IMR-90 (cell line): ENCODE data around the gene GP9. TPM values are rescaled to one million over a fixed set of nuclear protein-coding genes. Genes with fewer than 3 reads are reported as not detected.

Experiments
- ATAC-seq: fragments of 200-7000 bp; cut with Tn5 transposase; 2 replicates; pipeline ENCODE4 v1.9.1; 2020; ENCODE audit warnings: low read depth, mild to moderate bottlenecking, moderate library complexity
- BruUV-seq: library from RNA; stranded (reverse); fragments of 400-500 nt; replicated peaks from 2 replicates; lab custom pipeline; 2021; lab: Mats Ljungman, UMichigan
- CTCF ChIA-PET: fragments of 300-600 bp; formaldehyde crosslinking; extraction: SDS; loops from one replicate; lab custom pipeline; 2021; ENCODE audit warnings: antibody characterized with exemption; lab: Yijun Ruan, JAX
- POLR2A ChIA-PET: fragments of 300-600 bp; sonication (Branson Sonifier 250); formaldehyde crosslinking; loops from one replicate; lab custom pipeline; 2022; ENCODE audit warnings: antibody characterized with exemption; ENCODE audit not compliant: unreplicated experiment; lab: Charles Lee
- DNase-seq: peaks from one replicate; pipeline ENCODE4 v3.0.0; 2013
- H2AFZ ChIP-seq: replicated peaks from 2 replicates; pipeline ENCODE3; 2013; ENCODE audit warnings: low read length, mild to moderate bottlenecking; ENCODE audit not compliant: poor library complexity
- H2AK5ac ChIP-seq: 2 replicates; pipeline ENCODE4 v1.6.1; 2013; ENCODE audit warnings: low read depth, low read length, inconsistent platforms
- H2AK9ac ChIP-seq: replicated peaks from 2 replicates; pipeline ENCODE3; 2013; ENCODE audit warnings: mild to moderate bottlenecking, low read depth, low read length, moderate library complexity; ENCODE audit not compliant: poor library complexity
- H2BK120ac ChIP-seq: 2 replicates; pipeline ENCODE4 v1.6.1; 2013; ENCODE audit warnings: low read depth, low read length, inconsistent platforms
- H2BK15ac ChIP-seq: 3 replicates; pipeline ENCODE4 v1.6.1; 2013; ENCODE audit warnings: low read depth, low read length, inconsistent platforms
- H2BK20ac ChIP-seq: 2 replicates; pipeline ENCODE4 v1.6.1; 2013; ENCODE audit warnings: low read depth, mild to moderate bottlenecking, inconsistent platforms, low read length, moderate library complexity
- H2BK5ac ChIP-seq: 2 replicates; pipeline ENCODE4 v1.6.1; 2013; ENCODE audit warnings: mild to moderate bottlenecking, low read depth, low read length, inconsistent platforms; ENCODE audit not compliant: poor library complexity, severe bottlenecking
- H3K14ac ChIP-seq: replicated peaks from 2 replicates; pipeline ENCODE4 v1.6.1; 2013; ENCODE audit warnings: low read depth, low read length, inconsistent platforms
- H3K18ac ChIP-seq: 2 replicates; pipeline ENCODE4 v1.6.1; 2013; ENCODE audit warnings: low read depth, low read length, control low read depth
- H3K23ac ChIP-seq: 2 replicates; pipeline ENCODE4 v1.6.1; 2013; ENCODE audit warnings: low read depth, low read length, inconsistent platforms
- H3K27ac ChIP-seq: 2 replicates; pipeline ENCODE4 v1.5.1; 2013; ENCODE audit warnings: mild to moderate bottlenecking, control low read depth, low read length; ENCODE audit not compliant: insufficient read depth
- H3K27me3 ChIP-seq: 2 replicates; pipeline ENCODE4 v1.6.1; 2013; ENCODE audit warnings: low read length; ENCODE audit not compliant: control insufficient read depth, insufficient read depth
- H3K36me3 ChIP-seq: 2 replicates; pipeline ENCODE4 v1.6.1; 2013; ENCODE audit warnings: low read length, mixed read lengths; ENCODE audit not compliant: control insufficient read depth, insufficient read depth
- H3K4ac ChIP-seq: 2 replicates; pipeline ENCODE4 v1.6.1; 2013; ENCODE audit warnings: low read depth, low read length, inconsistent platforms
- H3K4me1 ChIP-seq: 2 replicates; pipeline ENCODE4 v1.6.1; 2013; ENCODE audit warnings: low read length, mixed read lengths; ENCODE audit not compliant: control insufficient read depth, insufficient read depth
- H3K4me2 ChIP-seq: 2 replicates; pipeline ENCODE4 v1.6.1; 2013; ENCODE audit warnings: low read depth, mild to moderate bottlenecking, control low read depth, low read length, moderate library complexity
- H3K4me3 ChIP-seq: 2 replicates; pipeline ENCODE4 v1.5.1; 2013; ENCODE audit warnings: low read depth, mild to moderate bottlenecking, control low read depth, low read length, moderate library complexity; ENCODE audit not compliant: insufficient read depth
- H3K56ac ChIP-seq: 2 replicates; pipeline ENCODE4 v1.6.1; 2013; ENCODE audit warnings: low read length, inconsistent platforms; ENCODE audit not compliant: insufficient read depth; ENCODE audit errors: extremely low read depth
- H3K79me1 ChIP-seq, 2 experiments: 2 replicates each; pipeline ENCODE4 v1.6.1; 2013; ENCODE audit warnings: low read length in 2 of 2, inconsistent platforms in 1 of 2, low read depth in 1 of 2
- H3K9ac ChIP-seq: 2 replicates; pipeline ENCODE4 v1.6.1; 2013; ENCODE audit warnings: low read depth, low read length, control low read depth
- H3K9me1 ChIP-seq: 2 replicates; pipeline ENCODE4 v1.6.1; 2013; ENCODE audit warnings: low read length, inconsistent platforms; ENCODE audit not compliant: insufficient read depth
- H3K9me3 ChIP-seq: 2 replicates; pipeline ENCODE4 v1.6.1; 2013; ENCODE audit warnings: low read length; ENCODE audit not compliant: control insufficient read depth, insufficient read depth
- H4K20me1 ChIP-seq: 2 replicates; pipeline ENCODE4 v1.6.1; 2013; ENCODE audit warnings: low read length, inconsistent platforms; ENCODE audit not compliant: insufficient read depth
- H4K5ac ChIP-seq: 2 replicates; pipeline ENCODE4 v1.6.1; 2013; ENCODE audit warnings: mild to moderate bottlenecking, low read depth, low read length, control low read depth
- H4K8ac ChIP-seq, 2 experiments: 2 replicates each; pipeline ENCODE4 v1.6.1; 2013; ENCODE audit warnings: low read depth in 2 of 2, low read length in 2 of 2, control low read depth in 1 of 2, inconsistent platforms in 1 of 2
- H4K91ac ChIP-seq: 2 replicates; pipeline ENCODE4 v1.6.1; 2013; ENCODE audit warnings: low read depth, low read length, inconsistent platforms; ENCODE audit not compliant: insufficient read depth
- BHLHE40 ChIP-seq: fragments of 150-350 bp; IDR thresholded peaks from 2 replicates; pipeline ENCODE4 v1.6.1; 2016; ENCODE audit warnings: mild to moderate bottlenecking, low read depth, low read length
- CEBPB ChIP-seq: IDR thresholded peaks from 2 replicates; pipeline ENCODE4 v1.6.1; 2012; ENCODE audit warnings: low read depth, low read length, improper control_type of control experiment
- NFE2L2 ChIP-seq: fragments of 150-350 bp; IDR thresholded peaks from 2 replicates; pipeline ENCODE4 v1.6.1; 2016; ENCODE audit warnings: low read depth, mild to moderate bottlenecking, low read length
- RCOR1 ChIP-seq: IDR thresholded peaks from 2 replicates; pipeline ENCODE4 v1.6.1; 2012; ENCODE audit warnings: mild to moderate bottlenecking, low read length, improper control_type of control experiment; ENCODE audit not compliant: insufficient replicate concordance
- SMC3 ChIP-seq: fragments of 150-350 bp; IDR thresholded peaks from 2 replicates; pipeline ENCODE4 v1.6.1; 2016; ENCODE audit warnings: low read depth, mild to moderate bottlenecking, antibody characterized with exemption, low read length, moderate library complexity
- WGBS, 2 experiments: methylation state at CpG; one replicate each; pipeline versions ENCODE4 v1.1.5 to v1.1.7; 2013; ENCODE audit warnings: missing lambda C conversion rate in 2 of 2; ENCODE audit not compliant: insufficient read length in 1 of 2; ENCODE audit errors: extremely low coverage in 2 of 2; 5-methylcytosine and 5-hydroxymethylcytosine counted together
- dilution Hi-C: fragments of 300-500 bp; cut with HindIII; formaldehyde crosslinking; loops from one replicate; pipeline ENCODE4 v1.14.3; 2018; ENCODE audit warnings: low sequenced_read_pairs; ENCODE audit not compliant: unreplicated experiment
- in situ Hi-C: fragments of 300-500 bp; cut with MboI; formaldehyde crosslinking; loops from 3 replicates; pipeline ENCODE4 v1.14.3; 2019; ENCODE audit warnings: low sequenced_read_pairs, inconsistent platforms, mixed read lengths
- intact Hi-C: fragments of 100-400 bp; cut with micrococcal nuclease; formaldehyde crosslinking; loops from 2 replicates; pipeline ENCODE4 v1.10.0; 2022
- polyA plus RNA-seq, 3 experiments: library from polyadenylated mRNA; depleted of rRNA; stranded (reverse); fragments of >200 nt; gene quantifications; 2 replicates each; pipeline ENCODE4 v1.2.3, GENCODE V29; 2012; ENCODE audit warnings: low replicate concordance in 1 of 3
- total RNA-seq: library from RNA; depleted of rRNA; stranded (reverse); fragments of >200 nt; gene quantifications from 2 replicates; pipeline ENCODE4 v1.2.3, GENCODE V29; 2012
- TF ChIP-seq, protein P1 (sequence below): fragments of 150-350 bp; IDR thresholded peaks from 2 replicates; pipeline ENCODE4 v1.6.1; 2017; ENCODE audit warnings: mild to moderate bottlenecking, antibody characterized with exemption, low read length, low read depth

Gene GP9
- total and polyA plus RNA-seq, 2 of the 4 experiments (the other 2 are of a cell fraction): not detected

DNA sequence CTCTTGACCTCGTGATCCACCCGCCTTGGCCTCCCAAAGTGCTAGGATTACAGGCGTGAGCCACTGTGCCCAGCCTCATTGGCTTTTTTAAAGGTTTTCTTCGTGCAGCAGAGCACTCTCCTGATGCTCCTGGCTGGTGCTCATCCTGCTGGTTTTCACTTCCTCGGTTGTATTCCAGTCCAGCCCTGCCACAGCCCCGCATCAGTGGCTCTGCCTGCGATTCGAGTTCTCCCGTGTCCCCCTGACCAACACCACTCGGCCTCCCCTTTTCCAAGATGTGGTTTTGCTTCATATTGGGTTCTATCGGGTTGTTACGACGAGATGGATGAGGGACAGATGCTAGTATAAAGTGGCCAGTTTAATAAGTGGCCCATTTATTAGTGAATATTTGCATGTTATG lies 31.7 kb upstream of the GP9 start:
- H3K27me3 ChIP-seq: peaks cover 47% of the 10 kb centered on the region
- 79% methylated on average over 5 of the region's 13 CpGs; no CpG with 5 or more reads in 1 of the 2 experiments for WGBS, 2 experiments
- ATAC-seq: no peak
- no peak for DNase-seq
- H2AFZ ChIP-seq: no peak overlapping the region
- no peak overlapping the region for H4K91ac ChIP-seq
- H3K9ac ChIP-seq: no peak overlapping the region
- in situ Hi-C loops: no loop called here
- BruUV-seq: no TSS peak
- H4K20me1 ChIP-seq: no peaks in the 10 kb centered on the region
- no peak overlapping the region for H2BK5ac ChIP-seq
- H2AK5ac ChIP-seq: no peak overlapping the region
- no peak overlapping the region for H3K4me2 ChIP-seq
- POLR2A ChIA-PET: no interaction called here
- H3K9me3 ChIP-seq: peaks cover 3% of the 10 kb centered on the region; the same call in 1 of the 2 replicates
- H3K4me3 ChIP-seq: no peak overlapping the region
- H3K4ac ChIP-seq: no peak overlapping the region
- H2BK120ac ChIP-seq: no peak overlapping the region
- H3K23ac ChIP-seq: no peak overlapping the region
- H4K8ac ChIP-seq: no peak overlapping the region
- no peak overlapping the region for H2AK9ac ChIP-seq
- CTCF ChIA-PET: no interaction called here
- H3K79me1 ChIP-seq: no peaks in the 10 kb centered on the region
- no peaks in the 10 kb centered on the region for H3K36me3 ChIP-seq
- no peak overlapping the region for H3K18ac ChIP-seq
- H4K5ac ChIP-seq: no peak overlapping the region
- H3K4me1 ChIP-seq: peaks cover 8% of the 10 kb centered on the region
- no peaks in the 10 kb centered on the region for H3K9me1 ChIP-seq
- no peak overlapping the region for H2BK15ac ChIP-seq
- intact Hi-C loops: no loop called here
- TF ChIP-seq NFE2L2 (no peak), SMC3 (no peak), BHLHE40 (no peak), CEBPB (no peak), RCOR1 (no peak)
- TF ChIP-seq, protein P1, sequence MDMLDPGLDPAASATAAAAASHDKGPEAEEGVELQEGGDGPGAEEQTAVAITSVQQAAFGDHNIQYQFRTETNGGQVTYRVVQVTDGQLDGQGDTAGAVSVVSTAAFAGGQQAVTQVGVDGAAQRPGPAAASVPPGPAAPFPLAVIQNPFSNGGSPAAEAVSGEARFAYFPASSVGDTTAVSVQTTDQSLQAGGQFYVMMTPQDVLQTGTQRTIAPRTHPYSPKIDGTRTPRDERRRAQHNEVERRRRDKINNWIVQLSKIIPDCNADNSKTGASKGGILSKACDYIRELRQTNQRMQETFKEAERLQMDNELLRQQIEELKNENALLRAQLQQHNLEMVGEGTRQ: no peak
- H3K56ac ChIP-seq: no peak overlapping the region
- dilution Hi-C loops: no loop called here
- H2BK20ac ChIP-seq: no peak overlapping the region
- no peak overlapping the region for H3K27ac ChIP-seq
- no peak overlapping the region for H3K14ac ChIP-seq
